ENCODE data around the gene SPG7. TPM values are rescaled to one million over a fixed set of nuclear protein-coding genes. Genes with fewer than 3 reads are reported as not detected.

The SPG7 gene
- total and polyA plus RNA-seq, 2 donors (not counting 1 experiment from before 2014, with no cell fraction given), result 35.1 to 107 TPM

GRCh38 chr16:89541792-89542191 lies 33.6 kb downstream of the SPG7 start:
- H3K4me3 ChIP-seq (replicated peaks in 1 of 4; ENCODE audit: control extremely low read depth in 1 of 4, insufficient read depth in 1 of 4, low read depth in 3 of 4, low read length in 4 of 4), result no peak overlapping the region
- DNase-seq (ENCODE audit: low read depth in 2 of 2), result no peak
- no peak overlapping the region for H3K9ac ChIP-seq (ENCODE audit: insufficient read depth, low read length)
- no peak overlapping the region for H3K4me2 ChIP-seq (ENCODE audit: extremely low read depth, insufficient read depth, low read length)
- H3K4me1 ChIP-seq (ENCODE audit: control insufficient read depth, extremely low read depth, insufficient read depth, low read length), result no peaks in the 10 kb centered on the region
- H3K27ac ChIP-seq (ENCODE audit: insufficient read depth, low read length), result no peak overlapping the region
- no peaks in the 10 kb centered on the region for H3K27me3 ChIP-seq (ENCODE audit: control insufficient read depth, insufficient read depth, low read length)
- H3K36me3 ChIP-seq (ENCODE audit: control insufficient read depth, insufficient read depth, low read length), result peaks cover 21% of the 10 kb centered on the region
- no peaks in the 10 kb centered on the region for H3K79me2 ChIP-seq (ENCODE audit: control insufficient read depth, insufficient read depth, low read length)
- no peaks in the 10 kb centered on the region for H3K9me3 ChIP-seq (ENCODE audit: control insufficient read depth, insufficient read depth, low read depth, low read length)
- no peaks in the 10 kb centered on the region for H4K20me1 ChIP-seq (ENCODE audit: control insufficient read depth, extremely low read depth, insufficient read depth, low read length)
- TF ChIP-seq EZH2 (IDR thresholded peaks at IDR 0.05; ENCODE audit: low read length, missing control alignments) (no peak), CTCF (conservative IDR thresholded peaks at IDR 0.05 in 1 of 2, IDR thresholded peaks at IDR 0.05 in 1 of 2; ENCODE audit: low read depth in 1 of 2, low read length in 2 of 2) (no peak)
- H2AFZ ChIP-seq (ENCODE audit: low read length), result no peak overlapping the region

- TF ChIP-seq CTCF (conservative IDR thresholded peaks at IDR 0.05 in 1 of 2, IDR thresholded peaks at IDR 0.05 in 1 of 2; ENCODE audit: low read depth in 1 of 2, low read length in 2 of 2), result no peak
- no peak for TF ChIP-seq EZH2 (IDR thresholded peaks at IDR 0.05; ENCODE audit: low read length, missing control alignments)
- H3K4me2 ChIP-seq (ENCODE audit: extremely low read depth, insufficient read depth, low read length), result no peak overlapping the region
- no peak for DNase-seq (ENCODE audit: low read depth in 2 of 2)
- H3K9me3 ChIP-seq (ENCODE audit: control insufficient read depth, insufficient read depth, low read depth, low read length), result no peaks in the 10 kb centered on the region
- no peaks in the 10 kb centered on the region for H4K20me1 ChIP-seq (ENCODE audit: control insufficient read depth, extremely low read depth, insufficient read depth, low read length)
- no peak overlapping the region for H3K9ac ChIP-seq (ENCODE audit: insufficient read depth, low read length)
- no peak overlapping the region for H2AFZ ChIP-seq (ENCODE audit: low read length)
- no peak overlapping the region for H3K4me3 ChIP-seq (replicated peaks in 1 of 4; ENCODE audit: control extremely low read depth in 1 of 4, insufficient read depth in 1 of 4, low read depth in 3 of 4, low read length in 4 of 4)
- H3K4me1 ChIP-seq (ENCODE audit: control insufficient read depth, extremely low read depth, insufficient read depth, low read length), result no peaks in the 10 kb centered on the region
- H3K27ac ChIP-seq (ENCODE audit: insufficient read depth, low read length), result no peak overlapping the region
- H3K27me3 ChIP-seq (ENCODE audit: control insufficient read depth, insufficient read depth, low read length), result no peaks in the 10 kb centered on the region
- peaks cover 16% of the 10 kb centered on the region for H3K36me3 ChIP-seq (ENCODE audit: control insufficient read depth, insufficient read depth, low read length)
- no peaks in the 10 kb centered on the region for H3K79me2 ChIP-seq (ENCODE audit: control insufficient read depth, insufficient read depth, low read length)
Measured at GRCh38 chr16:89544113-89544512, 35.9 kb downstream of the SPG7 start.

GRCh38 chr16:89544713-89545043 lies 36.5 kb downstream of the SPG7 start:
- Histone ChIP-seq H3K79me2 (ENCODE audit: control insufficient read depth, insufficient read depth, low read length) (no peaks in the 10 kb centered on the region), H3K27me3 (ENCODE audit: control insufficient read depth, insufficient read depth, low read length) (no peaks in the 10 kb centered on the region), H3K4me1 (ENCODE audit: control insufficient read depth, extremely low read depth, insufficient read depth, low read length) (no peaks in the 10 kb centered on the region), H3K36me3 (ENCODE audit: control insufficient read depth, insufficient read depth, low read length) (peaks cover 16% of the 10 kb centered on the region), H3K4me3 (replicated peaks in 1 of 4; ENCODE audit: control extremely low read depth in 1 of 4, insufficient read depth in 1 of 4, low read depth in 3 of 4, low read length in 4 of 4) (no peak overlapping the region), H3K9me3 (ENCODE audit: control insufficient read depth, insufficient read depth, low read depth, low read length) (no peaks in the 10 kb centered on the region), H3K27ac (ENCODE audit: insufficient read depth, low read length) (no peak overlapping the region), H3K4me2 (ENCODE audit: extremely low read depth, insufficient read depth, low read length) (no peak overlapping the region), H2AFZ (ENCODE audit: low read length) (no peak overlapping the region), H3K9ac (ENCODE audit: insufficient read depth, low read length) (no peak overlapping the region), H4K20me1 (ENCODE audit: control insufficient read depth, extremely low read depth, insufficient read depth, low read length) (no peaks in the 10 kb centered on the region)
- no peak for TF ChIP-seq EZH2 (IDR thresholded peaks at IDR 0.05; ENCODE audit: low read length, missing control alignments)
- no peak for TF ChIP-seq CTCF (conservative IDR thresholded peaks at IDR 0.05 in 1 of 2, IDR thresholded peaks at IDR 0.05 in 1 of 2; ENCODE audit: low read depth in 1 of 2, low read length in 2 of 2)
- DNase-seq (ENCODE audit: low read depth in 2 of 2), result no peak
